H1 (cell line): Measurements from ENCODE around the gene SEMA7A.
"Not testable (repeated sequence)": the region's sequence is repeated elsewhere in the genome, so short reads cannot be mapped to it uniquely, and the experiment has no call there.

Source experiments
- CHD1 ChIP-seq: IDR thresholded peaks from 2 replicates; pipeline ENCODE4 v1.6.1; 2012; ENCODE audit warnings: low read depth, low read length, improper control_type of control experiment
- GABPA ChIP-seq: IDR thresholded peaks from 2 replicates; pipeline ENCODE4 v1.6.1; 2011; ENCODE audit warnings: mild to moderate bottlenecking, low read length, moderate library complexity, borderline replicate concordance; ENCODE audit not compliant: insufficient read depth
- JUN ChIP-seq: IDR thresholded peaks from 2 replicates; pipeline ENCODE4 v1.6.1; 2011; ENCODE audit warnings: low read depth, mild to moderate bottlenecking, improper control_type of control experiment, low read length
- JUND ChIP-seq: IDR thresholded peaks from 2 replicates; pipeline ENCODE4 v1.6.1; 2011; ENCODE audit warnings: mild to moderate bottlenecking, improper control_type of control experiment, low read length
- RFX5 ChIP-seq: IDR thresholded peaks from 2 replicates; pipeline ENCODE4 v1.6.1; 2011; ENCODE audit warnings: low read depth, low read length, improper control_type of control experiment, borderline replicate concordance
- TBP ChIP-seq: IDR thresholded peaks from 2 replicates; pipeline ENCODE4 v1.6.1; 2011; ENCODE audit warnings: low read depth, low read length, improper control_type of control experiment
- USF2 ChIP-seq: IDR thresholded peaks from 2 replicates; pipeline ENCODE4 v1.6.1; 2011; ENCODE audit warnings: low read length, improper control_type of control experiment
- TF ChIP-seq, protein P1 (sequence below), 3 experiments: IDR thresholded peaks; 1 replicate in 2 of 3; 2 replicates in 1 of 3; pipeline versions ENCODE4 v1.5.1 to v1.6.1; 2011; ENCODE audit warnings: low read length in 3 of 3, mild to moderate bottlenecking in 3 of 3, inconsistent platforms in 2 of 3, low read depth in 1 of 3, moderate library complexity in 1 of 3; ENCODE audit not compliant: insufficient read depth in 1 of 3; ENCODE audit errors: control extremely low read depth in 1 of 3

DNA sequence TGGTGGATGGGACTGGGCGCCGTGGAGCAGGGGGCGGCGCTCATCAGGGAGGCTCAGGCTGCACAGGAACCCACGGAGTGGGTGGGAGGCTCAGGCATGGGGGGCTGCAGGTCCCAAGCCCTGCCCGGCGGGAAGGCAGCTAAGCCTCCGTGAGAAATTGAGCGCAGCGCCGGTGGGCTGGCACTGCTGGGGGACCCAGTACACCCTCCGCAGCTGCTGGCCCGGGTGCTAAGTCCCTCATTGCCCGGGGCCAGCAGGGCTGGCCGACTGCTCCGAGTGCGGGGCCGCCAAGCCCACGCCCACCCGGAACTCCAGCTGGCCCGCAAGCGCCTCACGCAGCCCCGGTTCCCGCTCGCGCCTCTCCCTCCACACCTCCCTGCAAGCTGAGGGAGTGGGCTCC lies 46.6 kb upstream of the SEMA7A start:
- not testable (repeated sequence) for TF ChIP-seq GABPA, USF2, RFX5, TBP, CHD1, JUND, JUN
- TF ChIP-seq, protein P1, sequence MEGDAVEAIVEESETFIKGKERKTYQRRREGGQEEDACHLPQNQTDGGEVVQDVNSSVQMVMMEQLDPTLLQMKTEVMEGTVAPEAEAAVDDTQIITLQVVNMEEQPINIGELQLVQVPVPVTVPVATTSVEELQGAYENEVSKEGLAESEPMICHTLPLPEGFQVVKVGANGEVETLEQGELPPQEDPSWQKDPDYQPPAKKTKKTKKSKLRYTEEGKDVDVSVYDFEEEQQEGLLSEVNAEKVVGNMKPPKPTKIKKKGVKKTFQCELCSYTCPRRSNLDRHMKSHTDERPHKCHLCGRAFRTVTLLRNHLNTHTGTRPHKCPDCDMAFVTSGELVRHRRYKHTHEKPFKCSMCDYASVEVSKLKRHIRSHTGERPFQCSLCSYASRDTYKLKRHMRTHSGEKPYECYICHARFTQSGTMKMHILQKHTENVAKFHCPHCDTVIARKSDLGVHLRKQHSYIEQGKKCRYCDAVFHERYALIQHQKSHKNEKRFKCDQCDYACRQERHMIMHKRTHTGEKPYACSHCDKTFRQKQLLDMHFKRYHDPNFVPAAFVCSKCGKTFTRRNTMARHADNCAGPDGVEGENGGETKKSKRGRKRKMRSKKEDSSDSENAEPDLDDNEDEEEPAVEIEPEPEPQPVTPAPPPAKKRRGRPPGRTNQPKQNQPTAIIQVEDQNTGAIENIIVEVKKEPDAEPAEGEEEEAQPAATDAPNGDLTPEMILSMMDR (IDR thresholded peaks at IDR 0.05; ENCODE audit: control extremely low read depth in 1 of 3, insufficient read depth in 1 of 3, low read depth in 1 of 3, low read length in 3 of 3) = not testable (repeated sequence)
